ENCODE results near the gene CYYR1. TPM values are rescaled to one million over a fixed set of nuclear protein-coding genes. Genes with fewer than 3 reads are reported as not detected.

Gene CYYR1
- total RNA-seq (2013): 0.25 TPM
- polyA plus RNA-seq (under 1 TPM in 2 of 3 donors, not detected in 1; 0.16 to 0.30 TPM), polyA minus RNA-seq (not detected in 2 replicates), total RNA-seq (0 to 2.2 (median 0.08) reads per million in 11 experiments)

DNA sequence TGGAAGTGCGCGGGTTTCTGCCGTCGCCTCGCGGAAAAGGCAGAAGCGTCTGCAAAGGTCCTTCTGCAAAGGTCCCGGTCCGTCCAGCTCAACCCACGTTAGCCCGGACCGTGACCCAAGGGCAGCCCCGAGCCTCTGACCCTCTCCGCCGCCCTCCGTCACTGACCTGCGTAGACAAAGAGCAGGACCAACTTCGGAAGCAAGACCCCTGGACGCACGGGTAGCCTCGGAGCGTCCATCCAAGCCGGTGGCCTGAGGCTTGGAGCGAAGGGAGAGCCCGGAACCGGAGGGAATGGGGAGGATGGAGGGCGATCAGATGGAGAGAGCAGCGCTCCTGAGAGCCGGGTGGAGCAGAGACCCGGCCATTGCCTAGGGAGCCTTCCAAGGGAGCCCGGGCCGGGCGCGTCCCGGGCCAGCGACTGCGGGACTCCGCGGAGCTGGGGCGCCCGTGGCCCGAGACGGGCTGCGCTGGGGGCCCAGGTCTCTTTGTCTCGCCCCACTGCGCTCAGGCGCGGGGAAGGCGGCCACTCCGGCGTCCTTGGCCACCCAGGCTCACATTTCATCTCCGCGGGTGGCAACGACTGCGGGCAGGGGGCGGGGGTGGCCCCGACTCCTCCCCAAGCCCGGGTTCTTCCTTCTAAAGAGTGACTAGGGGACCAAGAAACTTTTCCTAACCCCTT lies at the start of gene CYYR1:
Gene CYYR1, minus strand, starts transcription at position 585 of the 680 bp plus-strand sequence. Its CDS starts 346 bp downstream, at position 239.
- Histone ChIP-seq H3K27me3 (ENCODE audit: control insufficient read depth in 2 of 2, insufficient read depth in 2 of 2, low read length in 2 of 2) (peaks cover 0 to 5% of the 10 kb centered on the region in 2 donors), H4K20me1 (ENCODE audit: insufficient read depth, low read length) (no peaks in the 10 kb centered on the region), H3K4me1 (ENCODE audit: control insufficient read depth in 1 of 2, insufficient read depth in 2 of 2, low read length in 2 of 2) (peaks cover 9 to 16% of the 10 kb centered on the region in 2 donors), H3K9me3 (replicated peaks in 1 of 2; ENCODE audit: control insufficient read depth in 1 of 2, insufficient read depth in 1 of 2, low read length in 2 of 2) (peaks cover 4 to 15% of the 10 kb centered on the region in 2 donors), H3K4me3 (replicated peaks in 1 of 3; ENCODE audit: low read depth in 2 of 3, low read length in 3 of 3) (peak within 1 kb of the TSS; percentile 28 to 80 (median 37)), H3K4me2 (replicated peaks; ENCODE audit: extremely low read depth, low read length, poor library complexity, severe bottlenecking) (peak within 1 kb of the TSS; percentile 98), H3K36me3 (replicated peaks in 1 of 2; ENCODE audit: control insufficient read depth in 1 of 2, insufficient read depth in 2 of 2, low read length in 2 of 2) (no peaks in the 10 kb centered on the region), H2AFZ (ENCODE audit: insufficient read depth, low read depth, low read length, poor library complexity, severe bottlenecking) (peak within 1 kb of the TSS; percentile 83), H3K9ac (ENCODE audit: insufficient read depth, low read length, poor library complexity, severe bottlenecking) (peak within 1 kb of the TSS; percentile 55), H3K79me2 (ENCODE audit: insufficient read depth, low read length) (no peaks in the 10 kb centered on the region), H3K27ac (ENCODE audit: low read depth in 1 of 2, low read length in 2 of 2) (no peak within 1 kb of the TSS)
- peaks cover 29% of the 10 kb centered on the region for H3K4me1 Mint-ChIP-seq
- no peak for TF ChIP-seq CTCF (IDR thresholded peaks at IDR 0.05)
- H3K27ac Mint-ChIP-seq: peak within 1 kb of the TSS in 1 of 7 donors; percentile 63
- 1% methylated on average over 58 of the region's 58 CpGs for WGBS (ENCODE audit: insufficient coverage)
- peak in 1 of 3 donors; percentile 5 for DNase-seq
- peaks cover 5 to 20% (median 10%) of the 10 kb centered on the region in 3 donors for H3K27me3 Mint-ChIP-seq (ENCODE audit: low read depth in 3 of 3)
- intact Hi-C loops (cut with micrococcal nuclease): no loop called here
- peaks cover 0 to 4% of the 10 kb centered on the region in 2 donors for H3K36me3 Mint-ChIP-seq
- H3K9me3 Mint-ChIP-seq: peaks cover 8 to 17% (median 12%) of the 10 kb centered on the region in 7 donors
- peak within 1 kb of the TSS; percentile 85 to 96 for H3K4me3 Mint-ChIP-seq

- Histone ChIP-seq H2AFZ (ENCODE audit: insufficient read depth, low read depth, low read length, poor library complexity, severe bottlenecking) (no peak overlapping the region), H3K27me3 (ENCODE audit: control insufficient read depth in 2 of 2, insufficient read depth in 2 of 2, low read length in 2 of 2) (no peaks in the 10 kb centered on the region), H3K4me2 (replicated peaks; ENCODE audit: extremely low read depth, low read length, poor library complexity, severe bottlenecking) (no peak overlapping the region), H3K79me2 (ENCODE audit: insufficient read depth, low read length) (no peaks in the 10 kb centered on the region), H3K4me1 (ENCODE audit: control insufficient read depth in 1 of 2, insufficient read depth in 2 of 2, low read length in 2 of 2) (no peaks in the 10 kb centered on the region), H4K20me1 (ENCODE audit: insufficient read depth, low read length) (no peaks in the 10 kb centered on the region), H3K9me3 (replicated peaks in 1 of 2; ENCODE audit: control insufficient read depth in 1 of 2, insufficient read depth in 1 of 2, low read length in 2 of 2) (no peaks in the 10 kb centered on the region), H3K36me3 (replicated peaks in 1 of 2; ENCODE audit: control insufficient read depth in 1 of 2, insufficient read depth in 2 of 2, low read length in 2 of 2) (no peaks in the 10 kb centered on the region), H3K27ac (ENCODE audit: low read depth in 1 of 2, low read length in 2 of 2) (no peak overlapping the region), H3K9ac (ENCODE audit: insufficient read depth, low read length, poor library complexity, severe bottlenecking) (no peak overlapping the region), H3K4me3 (replicated peaks in 1 of 3; ENCODE audit: low read depth in 2 of 3, low read length in 3 of 3) (no peak overlapping the region)
- intact Hi-C loops (cut with micrococcal nuclease): no loop called here
- no CpG with 5 or more reads among the region's 1 CpG for WGBS (ENCODE audit: insufficient coverage)
- Mint-ChIP-seq H3K4me1 (peaks cover 3% of the 10 kb centered on the region), H3K4me3 (no peak overlapping the region), H3K27me3 (ENCODE audit: low read depth in 3 of 3) (no peaks in the 10 kb centered on the region), H3K27ac (no peak overlapping the region), H3K36me3 (no peaks in the 10 kb centered on the region), H3K9me3 (peaks cover 2 to 8% (median 4%) of the 10 kb centered on the region in 7 donors)
- no peak for DNase-seq
- TF ChIP-seq CTCF (IDR thresholded peaks at IDR 0.05): no peak
Observed at GRCh38 chr21:26617176-26617575, 44.1 kb upstream of the CYYR1 start.
